Stomach (tissue), 4 donors: Measurements from ENCODE around the gene ADGRF3.
A peak's percentile ranks its signal among the peaks of the same experiment; 100 is the strongest.

Source experiments
- CTCF ChIP-seq, 7 experiments: fragments of 450-650 bp in 4 of 7; fragments of 200-600 bp in 3 of 7; sonication (generic) in 3 of 7; IDR thresholded peaks; one replicate each; pipeline ENCODE4 v1.5.1; 2016 to 2019; ENCODE audit warnings: antibody characterized with exemption in 7 of 7, control low read depth in 2 of 7, mild to moderate bottlenecking in 1 of 7
- EP300 ChIP-seq: sonication (generic); formaldehyde crosslinking; IDR thresholded peaks from one replicate; pipeline ENCODE4 v1.6.1; 2017; ENCODE audit warnings: antibody characterized with exemption
- POLR2A ChIP-seq, 4 donors: fragments of 450-650 bp; IDR thresholded peaks; one replicate each; pipeline ENCODE4 v1.6.1; 2016; ENCODE audit warnings: antibody characterized with exemption in 4 of 4, control low read depth in 2 of 4, mild to moderate bottlenecking in 1 of 4, moderate library complexity in 1 of 4
- POLR2AphosphoS5 ChIP-seq, 3 donors: sonication (generic); formaldehyde crosslinking; IDR thresholded peaks; one replicate each; pipeline ENCODE4 v1.6.1; 2016; ENCODE audit warnings: antibody characterized with exemption in 3 of 3

- TF ChIP-seq CTCF (IDR thresholded peaks at IDR 0.05) = no peak
- TF ChIP-seq POLR2A (IDR thresholded peaks at IDR 0.05) = no peak
- peak in 2 of 3 donors; percentile 38 to 65 for TF ChIP-seq POLR2AphosphoS5 (IDR thresholded peaks at IDR 0.05)
- no peak for TF ChIP-seq EP300
Measured at GRCh38 chr2:26346454-26347053, at the start of gene ADGRF3.
